WERI-Rb-1 (cell line): Measurements from ENCODE around the gene MRPS18A.

ENCODE experiments used
- DNase-seq: peaks from one replicate; pipeline ENCODE4 v3.0.0-alpha.2; 2020
- H3K27ac ChIP-seq: fragments of 250-450 bp; sonication (Bioruptor Pico); 2 replicates; pipeline ENCODE4 v1.5.1; 2020; ENCODE audit warnings: mild to moderate bottlenecking, moderate library complexity
- H3K27me3 ChIP-seq: fragments of 250-450 bp; sonication (Bioruptor Pico); 2 replicates; pipeline ENCODE4 v1.5.1; 2021; ENCODE audit warnings: mild to moderate bottlenecking, low read depth, moderate library complexity; ENCODE audit not compliant: insufficient read depth, severe bottlenecking
- H3K36me3 ChIP-seq: fragments of 250-450 bp; sonication (Bioruptor Pico); 2 replicates; pipeline ENCODE4 v1.5.1; 2020; ENCODE audit warnings: mild to moderate bottlenecking, moderate library complexity
- H3K4me3 ChIP-seq: 2 replicates; pipeline ENCODE4 v1.5.1; 2011; ENCODE audit warnings: low read depth, mild to moderate bottlenecking, control low read depth, low read length
- H3K9me3 ChIP-seq: fragments of 250-450 bp; sonication (Bioruptor Pico); 2 replicates; pipeline ENCODE4 v1.5.1; 2021; ENCODE audit warnings: mild to moderate bottlenecking, moderate library complexity; ENCODE audit not compliant: severe bottlenecking
- CTCF ChIP-seq: IDR thresholded peaks from 2 replicates; pipeline ENCODE4 v1.5.1; 2011; ENCODE audit warnings: low read depth, mild to moderate bottlenecking, control low read depth, inconsistent platforms, low read length

Gene MRPS18A

GRCh38 chr6:43687437-43688347 lies at the start of gene MRPS18A:
MRPS18A (minus strand) TSS chr6:43687791; CDS start chr6:43687779, 12 bp downstream.
- DNase-seq = peak; percentile 91
- no peak for TF ChIP-seq CTCF
- peak within 1 kb of the TSS; percentile 69 for H3K27ac ChIP-seq
- peaks cover 25% of the 10 kb centered on the region for H3K36me3 ChIP-seq
- no peaks in the 10 kb centered on the region for H3K27me3 ChIP-seq
- no peaks in the 10 kb centered on the region for H3K9me3 ChIP-seq
- H3K4me3 ChIP-seq = peak within 1 kb of the TSS; percentile 90

- Histone ChIP-seq H3K27ac (no peak overlapping the region), H3K27me3 (no peaks in the 10 kb centered on the region), H3K9me3 (no peaks in the 10 kb centered on the region), H3K36me3 (no peaks in the 10 kb centered on the region), H3K4me3 (no peak overlapping the region)
- no peak for TF ChIP-seq CTCF
- peak; percentile 4 for DNase-seq
These were observed 49.3 kb upstream of the MRPS18A start for GRCh38 chr6:43736844-43737243.

- peak; percentile 6 for DNase-seq
- H3K36me3 ChIP-seq = no peaks in the 10 kb centered on the region
- no peak for TF ChIP-seq CTCF
- no peaks in the 10 kb centered on the region for H3K9me3 ChIP-seq
- H3K27me3 ChIP-seq = no peaks in the 10 kb centered on the region
- no peak overlapping the region for H3K4me3 ChIP-seq
- H3K27ac ChIP-seq = no peak overlapping the region
These were observed 48.7 kb upstream of the MRPS18A start for GRCh38 chr6:43736211-43736786.

GRCh38 chr6:43735642-43736199 lies 48.1 kb upstream of the MRPS18A start:
- DNase-seq = no peak
- H3K27ac ChIP-seq = no peak overlapping the region
- TF ChIP-seq CTCF = no peak
- H3K4me3 ChIP-seq = no peak overlapping the region
- no peaks in the 10 kb centered on the region for H3K36me3 ChIP-seq
- H3K9me3 ChIP-seq = peaks cover 2% of the 10 kb centered on the region
- no peaks in the 10 kb centered on the region for H3K27me3 ChIP-seq

- no peak for TF ChIP-seq CTCF
- Histone ChIP-seq H3K4me3 (no peak overlapping the region), H3K27ac (peak overlapping the region; percentile 36)
These were observed 46.7 kb upstream of the MRPS18A start for GRCh38 chr6:43734294-43734665.

More at GRCh38 chr6:43734294-43734665, 46.7 kb upstream of the MRPS18A start:
- peaks cover 12% of the 10 kb centered on the region for H3K9me3 ChIP-seq
- H3K27me3 ChIP-seq = no peaks in the 10 kb centered on the region
- H3K36me3 ChIP-seq = no peaks in the 10 kb centered on the region
- no peak for DNase-seq
